H9 (cell line): ENCODE measurements around the gene NRCAM. TPM values are rescaled to one million over a fixed set of nuclear protein-coding genes. Genes with fewer than 3 reads are reported as not detected.

Experiments used
- DNase-seq: peaks from one replicate; pipeline ENCODE4 v3.0.0-alpha.2; 2017
- H2AFZ ChIP-seq: one replicate; pipeline ENCODE4 v1.6.1; 2013; ENCODE audit warnings: mild to moderate bottlenecking, low read length, control low read depth, moderate library complexity
- H2AK5ac ChIP-seq: 2 replicates; pipeline ENCODE4 v1.6.1; 2013; ENCODE audit warnings: low read length, control low read depth, mixed read lengths; ENCODE audit not compliant: insufficient read length
- H2BK120ac ChIP-seq: one replicate; pipeline ENCODE4 v1.6.1; 2013; ENCODE audit warnings: low read depth, mild to moderate bottlenecking, low read length, control low read depth, inconsistent platforms; ENCODE audit not compliant: poor library complexity, severe bottlenecking
- H2BK12ac ChIP-seq: 2 replicates; pipeline ENCODE4 v1.6.1; 2013; ENCODE audit warnings: low read length, control low read depth, mixed read lengths, low read depth; ENCODE audit not compliant: insufficient read length
- H2BK15ac ChIP-seq: 2 replicates; pipeline ENCODE4 v1.6.1; 2013; ENCODE audit warnings: low read depth, low read length, control low read depth
- H2BK20ac ChIP-seq: one replicate; pipeline ENCODE4 v1.6.1; 2013; ENCODE audit warnings: low read depth, mild to moderate bottlenecking, low read length, control low read depth, inconsistent platforms; ENCODE audit not compliant: poor library complexity, severe bottlenecking
- H2BK5ac ChIP-seq: 2 replicates; pipeline ENCODE4 v1.6.1; 2013; ENCODE audit warnings: low read length, control low read depth, mixed read lengths; ENCODE audit not compliant: insufficient read length
- H3K14ac ChIP-seq: 2 replicates; pipeline ENCODE4 v1.6.1; 2013; ENCODE audit warnings: low read length, control low read depth; ENCODE audit not compliant: insufficient read depth
- H3K18ac ChIP-seq: 2 replicates; pipeline ENCODE4 v1.6.1; 2013; ENCODE audit warnings: low read depth, mild to moderate bottlenecking, mixed read lengths, low read length, control low read depth; ENCODE audit not compliant: insufficient read length
- H3K23ac ChIP-seq: 2 replicates; pipeline ENCODE4 v1.6.1; 2013; ENCODE audit warnings: low read length, control low read depth, mixed read lengths, low read depth; ENCODE audit not compliant: insufficient read length
- H3K23me2 ChIP-seq: 2 replicates; pipeline ENCODE4 v1.6.1; 2013; ENCODE audit warnings: low read depth, mild to moderate bottlenecking, mixed read lengths, low read length, control low read depth; ENCODE audit not compliant: insufficient read length, poor library complexity, severe bottlenecking
- H3K27ac ChIP-seq: 2 replicates; pipeline ENCODE4 v1.5.1; 2013; ENCODE audit warnings: low read length, control low read depth, mixed read lengths, low read depth; ENCODE audit not compliant: insufficient read length
- H3K27me3 ChIP-seq: 2 replicates; pipeline ENCODE4 v1.6.1; 2013; ENCODE audit warnings: low read length, control low read depth, inconsistent platforms; ENCODE audit not compliant: insufficient read depth
- H3K4ac ChIP-seq: 2 replicates; pipeline ENCODE4 v1.6.1; 2013; ENCODE audit warnings: low read depth, mild to moderate bottlenecking, control low read depth, inconsistent platforms, low read length, moderate library complexity
- H3K4me1 ChIP-seq: 2 replicates; pipeline ENCODE4 v1.6.1; 2013; ENCODE audit warnings: low read length, control low read depth, inconsistent platforms; ENCODE audit not compliant: insufficient read depth
- H3K4me2 ChIP-seq: 2 replicates; pipeline ENCODE4 v1.6.1; 2013; ENCODE audit warnings: low read length, control low read depth, mixed read lengths; ENCODE audit not compliant: insufficient read length, insufficient read depth
- H3K56ac ChIP-seq: 2 replicates; pipeline ENCODE4 v1.6.1; 2013; ENCODE audit warnings: low read depth, mild to moderate bottlenecking, mixed read lengths, low read length, control low read depth; ENCODE audit not compliant: insufficient read length
- H3K79me1 ChIP-seq: 2 replicates; pipeline ENCODE4 v1.6.1; 2013; ENCODE audit warnings: low read depth, mild to moderate bottlenecking, moderate library complexity, low read length, control low read depth, inconsistent platforms; ENCODE audit not compliant: insufficient read depth, poor library complexity, severe bottlenecking
- H3K79me2 ChIP-seq: 2 replicates; pipeline ENCODE4 v1.6.1; 2013; ENCODE audit warnings: low read length, control low read depth, inconsistent platforms; ENCODE audit not compliant: insufficient read depth
- H3K9ac ChIP-seq: 2 replicates; pipeline ENCODE4 v1.6.1; 2013; ENCODE audit warnings: low read length, control low read depth, mixed read lengths; ENCODE audit not compliant: insufficient read length; ENCODE audit errors: extremely low read depth
- H3K9me3 ChIP-seq: one replicate; pipeline ENCODE4 v1.6.1; 2013; ENCODE audit warnings: low read depth, low read length, inconsistent platforms; ENCODE audit not compliant: control insufficient read depth
- H3T11ph ChIP-seq: one replicate; pipeline ENCODE4 v1.6.1; 2013; ENCODE audit warnings: mild to moderate bottlenecking, low read length, control low read depth, inconsistent platforms
- H4K20me1 ChIP-seq: one replicate; pipeline ENCODE4 v1.6.1; 2013; ENCODE audit not compliant: control insufficient read depth, insufficient read length, insufficient read depth
- H4K5ac ChIP-seq: 2 replicates; pipeline ENCODE4 v1.6.1; 2013; ENCODE audit warnings: low read depth, mild to moderate bottlenecking, mixed read lengths, low read length, control low read depth; ENCODE audit not compliant: insufficient read length
- H4K8ac ChIP-seq: replicated peaks from 2 replicates; pipeline ENCODE4 v1.6.1; 2013; ENCODE audit warnings: low read length, control low read depth, mixed read lengths, low read depth; ENCODE audit not compliant: insufficient read length
- H4K91ac ChIP-seq: 2 replicates; pipeline ENCODE4 v1.6.1; 2013; ENCODE audit warnings: low read depth, mild to moderate bottlenecking, moderate library complexity, mixed read lengths, low read length, control low read depth; ENCODE audit not compliant: insufficient read length
- H3K27ac Mint-ChIP-seq, 3 experiments: 2 replicates in 2 of 3; 3 replicates in 1 of 3; pipeline ENCODE4 v1.8.0; 2020 to 2021; ENCODE audit warnings: mixed read lengths in 3 of 3, mild to moderate bottlenecking in 1 of 3, moderate library complexity in 1 of 3
- H3K27me3 Mint-ChIP-seq: 2 replicates; pipeline ENCODE4 v1.8.0; 2021; ENCODE audit warnings: low read depth, mild to moderate bottlenecking, moderate library complexity, mixed read lengths
- H3K36me3 Mint-ChIP-seq, 3 experiments: 2 replicates in 2 of 3; 3 replicates in 1 of 3; pipeline ENCODE4 v1.8.0; 2020 to 2021; ENCODE audit warnings: low read depth in 3 of 3, mixed read lengths in 3 of 3; ENCODE audit not compliant: insufficient read depth in 1 of 3
- H3K4me1 Mint-ChIP-seq, 2 experiments: 2 replicates each; pipeline ENCODE4 v1.8.0; 2020; ENCODE audit warnings: mixed read lengths in 2 of 2
- H3K4me3 Mint-ChIP-seq, 2 experiments: 2 replicates in 1 of 2; 3 replicates in 1 of 2; pipeline ENCODE4 v1.8.0; 2020 to 2021; ENCODE audit warnings: mild to moderate bottlenecking in 2 of 2, mixed read lengths in 2 of 2, moderate library complexity in 1 of 2
- H3K9me3 Mint-ChIP-seq, 2 experiments: 2 replicates in 1 of 2; 3 replicates in 1 of 2; pipeline ENCODE4 v1.8.0; 2020; ENCODE audit warnings: mild to moderate bottlenecking in 2 of 2, mixed read lengths in 2 of 2, moderate library complexity in 1 of 2
- WGBS: extraction: QIAGEN DNeasy Blood & Tissue Kit; methylation state at CpG from one replicate; pipeline ENCODE4 v1.1.7; 2013; ENCODE audit warnings: missing lambda C conversion rate, low lambda C conversion rate, mixed read lengths; ENCODE audit not compliant: insufficient read length; ENCODE audit errors: extremely low coverage; 5-methylcytosine and 5-hydroxymethylcytosine counted together
- total RNA-seq: library from RNA; stranded (reverse); gene quantifications from 2 replicates; pipeline ENCODE4 v1.2.1, GENCODE V29; 2021
- TF ChIP-seq, protein P1 (sequence below): fragments of 200-600 bp; sonication (generic); conservative IDR thresholded peaks from 3 replicates; pipeline ENCODE4 v1.8.0; 2021; ENCODE audit warnings: antibody characterized with exemption, mild to moderate bottlenecking

NRCAM gene
- total RNA-seq, 1 experiment from 2014 or later = 2.3 TPM

DNA sequence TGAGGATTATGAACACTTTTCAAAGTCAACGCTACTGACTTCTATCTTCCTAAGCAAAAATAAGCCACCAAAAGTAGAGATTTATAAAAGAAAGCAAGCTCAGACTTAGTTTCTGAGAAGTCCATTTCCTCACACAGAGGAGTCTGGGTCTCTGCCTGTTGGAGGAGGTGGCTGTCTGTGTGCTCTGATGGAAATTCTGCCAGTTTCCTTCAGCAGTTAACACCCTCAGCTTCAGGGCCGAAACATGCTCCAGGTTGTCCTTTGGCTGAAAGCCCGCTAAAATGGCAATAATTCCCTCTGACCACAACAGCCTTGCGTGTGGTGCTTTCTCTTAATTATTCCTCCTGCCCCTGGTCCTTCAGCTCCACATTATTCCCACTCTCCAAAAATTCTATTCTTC is 198.3 kb downstream of the NRCAM start:
- Histone ChIP-seq H3K23ac (no peak overlapping the region), H2AFZ (no peak overlapping the region), H3K9me3 (peaks cover 4% of the 10 kb centered on the region), H3K79me1 (no peaks in the 10 kb centered on the region), H2BK5ac (no peak overlapping the region), H3T11ph (no peak overlapping the region), H3K4me2 (no peak overlapping the region), H4K5ac (no peak overlapping the region), H3K56ac (no peak overlapping the region), H2BK20ac (no peak overlapping the region), H3K14ac (no peak overlapping the region), H4K8ac (no peak overlapping the region), H3K9ac (no peak overlapping the region), H3K23me2 (no peaks in the 10 kb centered on the region), H4K91ac (no peak overlapping the region), H2BK120ac (no peak overlapping the region), H2AK5ac (no peak overlapping the region), H2BK12ac (no peak overlapping the region), H3K79me2 (no peaks in the 10 kb centered on the region), H4K20me1 (no peaks in the 10 kb centered on the region), H3K4me1 (no peaks in the 10 kb centered on the region), H3K27me3 (no peaks in the 10 kb centered on the region), H3K4ac (no peak overlapping the region), H3K27ac (no peak overlapping the region), H2BK15ac (no peak overlapping the region), H3K18ac (no peak overlapping the region)
- no peak for DNase-seq
- no CpG with 5 or more reads among the region's 4 CpGs for WGBS
- H3K36me3 Mint-ChIP-seq = peaks cover 8 to 37% (median 10%) of the 10 kb centered on the region in 3 experiments
- TF ChIP-seq, protein P1, sequence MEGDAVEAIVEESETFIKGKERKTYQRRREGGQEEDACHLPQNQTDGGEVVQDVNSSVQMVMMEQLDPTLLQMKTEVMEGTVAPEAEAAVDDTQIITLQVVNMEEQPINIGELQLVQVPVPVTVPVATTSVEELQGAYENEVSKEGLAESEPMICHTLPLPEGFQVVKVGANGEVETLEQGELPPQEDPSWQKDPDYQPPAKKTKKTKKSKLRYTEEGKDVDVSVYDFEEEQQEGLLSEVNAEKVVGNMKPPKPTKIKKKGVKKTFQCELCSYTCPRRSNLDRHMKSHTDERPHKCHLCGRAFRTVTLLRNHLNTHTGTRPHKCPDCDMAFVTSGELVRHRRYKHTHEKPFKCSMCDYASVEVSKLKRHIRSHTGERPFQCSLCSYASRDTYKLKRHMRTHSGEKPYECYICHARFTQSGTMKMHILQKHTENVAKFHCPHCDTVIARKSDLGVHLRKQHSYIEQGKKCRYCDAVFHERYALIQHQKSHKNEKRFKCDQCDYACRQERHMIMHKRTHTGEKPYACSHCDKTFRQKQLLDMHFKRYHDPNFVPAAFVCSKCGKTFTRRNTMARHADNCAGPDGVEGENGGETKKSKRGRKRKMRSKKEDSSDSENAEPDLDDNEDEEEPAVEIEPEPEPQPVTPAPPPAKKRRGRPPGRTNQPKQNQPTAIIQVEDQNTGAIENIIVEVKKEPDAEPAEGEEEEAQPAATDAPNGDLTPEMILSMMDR = no peak
- H3K27ac Mint-ChIP-seq = no peak overlapping the region
- H3K4me3 Mint-ChIP-seq = no peak overlapping the region; a peak in 1 of 5 replicates
- peaks cover 25 to 36% of the 10 kb centered on the region in 2 experiments for H3K9me3 Mint-ChIP-seq
- H3K27me3 Mint-ChIP-seq = no peaks in the 10 kb centered on the region; the same call in none of the 2 replicates
- peaks cover 4 to 6% of the 10 kb centered on the region in 2 experiments; a peak in 2 of 4 replicates for H3K4me1 Mint-ChIP-seq
